Neutrophil (primary cell): ENCODE results near the gene INSYN1.

ENCODE experiments used
- H3K27ac ChIP-seq: fragments of 200-600 bp; sonication (generic); 2 replicates; pipeline ENCODE4 v1.5.1; 2016; ENCODE audit warnings: mild to moderate bottlenecking, moderate library complexity
- H3K27me3 ChIP-seq: fragments of 200-600 bp; sonication (generic); 2 replicates; pipeline ENCODE4 v1.6.0; 2016; ENCODE audit warnings: mild to moderate bottlenecking
- H3K36me3 ChIP-seq: fragments of 200-600 bp; sonication (generic); 2 replicates; pipeline ENCODE4 v1.5.1; 2017
- H3K4me1 ChIP-seq, 2 experiments: fragments of 200-600 bp in 1 of 2; sonication (generic) in 1 of 2; 1 replicate in 1 of 2; 2 replicates in 1 of 2; pipeline versions ENCODE4 v1.5.1 to v1.6.1; 2013 to 2016; ENCODE audit warnings: low read depth in 1 of 2, low read length in 1 of 2, mild to moderate bottlenecking in 1 of 2, moderate library complexity in 1 of 2; ENCODE audit not compliant: control insufficient read depth in 1 of 2, insufficient read depth in 1 of 2
- H3K4me3 ChIP-seq, 2 experiments: fragments of 200-600 bp in 1 of 2; sonication (generic) in 1 of 2; 1 replicate in 1 of 2; 2 replicates in 1 of 2; pipeline ENCODE4 v1.5.1; 2013 to 2016; ENCODE audit warnings: low read depth in 1 of 2, low read length in 1 of 2, mild to moderate bottlenecking in 1 of 2, moderate library complexity in 1 of 2
- H3K9me3 ChIP-seq: fragments of 200-600 bp; sonication (generic); 2 replicates; pipeline ENCODE4 v1.5.1; 2016
- TF ChIP-seq, protein P1 (sequence below): fragments of 200-600 bp; sonication (generic); IDR thresholded peaks from 2 replicates; pipeline ENCODE4 v1.5.1; 2016; ENCODE audit warnings: antibody characterized with exemption

Gene INSYN1

DNA sequence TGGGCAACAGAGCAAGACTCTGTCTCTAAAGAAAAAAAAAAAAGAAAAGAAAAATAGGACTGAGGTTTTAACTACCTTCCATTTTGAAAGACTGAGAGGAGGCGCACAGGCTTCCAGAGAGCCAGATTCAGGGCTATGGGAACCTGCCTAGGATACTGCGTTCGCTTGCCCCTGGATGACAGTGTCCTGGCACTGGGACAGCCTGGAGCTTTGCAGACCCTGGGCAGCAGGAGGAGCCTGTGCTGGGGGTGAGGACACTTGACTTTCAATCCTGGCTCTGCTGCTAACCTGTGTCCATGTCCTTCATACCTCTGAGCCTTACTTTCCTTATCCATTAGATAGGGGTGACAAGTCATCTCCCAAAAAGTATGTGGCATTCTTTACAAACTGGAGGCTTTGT, 37.7 kb downstream of the INSYN1 start:
- Histone ChIP-seq H3K4me1 (peaks cover 10 to 20% of the 10 kb centered on the region in 2 experiments), H3K27me3 (peaks cover 30% of the 10 kb centered on the region), H3K9me3 (no peaks in the 10 kb centered on the region), H3K36me3 (no peaks in the 10 kb centered on the region), H3K4me3 (no peak overlapping the region), H3K27ac (no peak overlapping the region)
- TF ChIP-seq, protein P1, sequence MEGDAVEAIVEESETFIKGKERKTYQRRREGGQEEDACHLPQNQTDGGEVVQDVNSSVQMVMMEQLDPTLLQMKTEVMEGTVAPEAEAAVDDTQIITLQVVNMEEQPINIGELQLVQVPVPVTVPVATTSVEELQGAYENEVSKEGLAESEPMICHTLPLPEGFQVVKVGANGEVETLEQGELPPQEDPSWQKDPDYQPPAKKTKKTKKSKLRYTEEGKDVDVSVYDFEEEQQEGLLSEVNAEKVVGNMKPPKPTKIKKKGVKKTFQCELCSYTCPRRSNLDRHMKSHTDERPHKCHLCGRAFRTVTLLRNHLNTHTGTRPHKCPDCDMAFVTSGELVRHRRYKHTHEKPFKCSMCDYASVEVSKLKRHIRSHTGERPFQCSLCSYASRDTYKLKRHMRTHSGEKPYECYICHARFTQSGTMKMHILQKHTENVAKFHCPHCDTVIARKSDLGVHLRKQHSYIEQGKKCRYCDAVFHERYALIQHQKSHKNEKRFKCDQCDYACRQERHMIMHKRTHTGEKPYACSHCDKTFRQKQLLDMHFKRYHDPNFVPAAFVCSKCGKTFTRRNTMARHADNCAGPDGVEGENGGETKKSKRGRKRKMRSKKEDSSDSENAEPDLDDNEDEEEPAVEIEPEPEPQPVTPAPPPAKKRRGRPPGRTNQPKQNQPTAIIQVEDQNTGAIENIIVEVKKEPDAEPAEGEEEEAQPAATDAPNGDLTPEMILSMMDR = no peak

DNA sequence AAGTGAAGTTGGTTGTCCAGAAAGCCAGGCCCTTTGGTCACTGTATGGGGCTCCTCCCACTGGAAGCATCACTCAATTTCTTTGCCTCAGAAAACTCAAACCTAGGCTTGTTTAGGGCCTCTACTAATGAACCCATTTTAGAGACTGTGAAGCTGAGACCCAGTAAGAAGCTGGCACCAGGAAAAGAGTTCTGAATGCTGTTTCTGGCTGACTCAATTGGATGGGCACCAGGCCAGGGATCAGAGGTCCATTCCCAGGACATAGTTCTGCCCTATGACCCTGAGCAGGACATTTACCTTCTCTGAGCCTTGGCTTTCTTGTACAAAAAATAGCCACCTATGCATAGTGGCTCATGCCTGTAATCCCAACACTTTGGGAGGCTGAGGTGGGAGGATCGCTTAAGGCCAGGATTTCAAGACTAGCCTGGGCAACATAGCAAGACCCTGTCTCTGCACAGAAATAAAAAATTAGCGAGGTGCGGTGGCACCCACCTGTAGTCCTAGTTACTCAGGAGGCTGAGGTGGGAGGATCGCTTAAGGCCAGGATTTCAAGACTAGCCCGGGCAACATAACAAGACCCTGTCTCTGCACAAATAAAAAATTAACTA, 38.4 kb downstream of the INSYN1 start:
- peaks cover 30% of the 10 kb centered on the region for H3K27me3 ChIP-seq
- no peak overlapping the region for H3K27ac ChIP-seq
- H3K4me3 ChIP-seq = no peak overlapping the region
- no peaks in the 10 kb centered on the region for H3K36me3 ChIP-seq
- peaks cover 8 to 22% of the 10 kb centered on the region in 2 experiments for H3K4me1 ChIP-seq
- H3K9me3 ChIP-seq = no peaks in the 10 kb centered on the region
- TF ChIP-seq, protein P1 = no peak

DNA sequence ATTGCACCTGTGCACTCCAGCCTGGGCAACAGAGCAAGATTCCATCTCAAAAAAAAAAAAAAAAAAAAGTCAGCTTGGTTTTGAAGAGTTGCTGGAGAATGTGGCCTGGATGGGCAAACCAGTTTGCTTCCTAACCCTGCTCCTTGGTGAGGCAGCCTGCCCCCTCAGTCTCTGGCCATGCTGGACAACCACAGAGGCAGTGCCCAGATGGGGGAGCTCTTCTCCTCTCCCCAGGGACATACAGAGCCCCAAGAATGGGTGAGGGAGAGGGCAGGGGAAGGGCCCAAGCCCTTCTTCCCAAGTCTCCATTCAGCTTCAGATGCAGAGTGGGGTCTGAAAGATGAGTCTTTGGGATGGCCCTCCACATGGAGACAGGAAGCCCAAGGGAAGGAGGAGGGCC, 41.0 kb downstream of the INSYN1 start:
- H3K4me3 ChIP-seq = no peak overlapping the region
- H3K27ac ChIP-seq = no peak overlapping the region
- no peaks in the 10 kb centered on the region for H3K36me3 ChIP-seq

DNA sequence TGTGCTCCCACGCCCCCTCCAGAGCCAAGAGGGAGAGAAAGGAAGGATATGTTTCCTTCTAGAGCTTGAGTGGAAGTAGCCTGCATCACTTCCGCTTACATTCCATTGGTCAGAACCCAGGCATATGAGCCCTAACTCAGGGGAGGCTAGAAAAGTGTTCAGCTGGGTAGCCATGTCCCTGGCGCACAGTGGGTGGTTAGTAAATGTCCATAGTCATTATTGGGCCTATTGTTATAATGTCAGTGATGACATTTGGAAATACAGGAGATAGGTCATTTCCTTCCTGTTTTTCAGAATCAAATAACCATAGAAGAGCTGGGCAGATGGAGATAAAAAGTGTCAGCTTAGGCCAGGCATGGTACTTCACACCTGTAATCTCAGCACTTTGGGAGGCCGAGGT, 41.6 kb downstream of the INSYN1 start:
- TF ChIP-seq, protein P1 = no peak
- Histone ChIP-seq H3K36me3 (no peaks in the 10 kb centered on the region), H3K9me3 (no peaks in the 10 kb centered on the region), H3K27ac (peak overlapping the region; percentile 70), H3K4me3 (no peak overlapping the region), H3K4me1 (peaks cover 6 to 22% of the 10 kb centered on the region in 2 experiments), H3K27me3 (peaks cover 11% of the 10 kb centered on the region)

More for the DNA sequence above, 41.0 kb downstream of the INSYN1 start:
- TF ChIP-seq, protein P1 = no peak
- Histone ChIP-seq H3K27me3 (peaks cover 16% of the 10 kb centered on the region), H3K9me3 (no peaks in the 10 kb centered on the region), H3K4me1 (peaks cover 6 to 22% of the 10 kb centered on the region in 2 experiments)

DNA sequence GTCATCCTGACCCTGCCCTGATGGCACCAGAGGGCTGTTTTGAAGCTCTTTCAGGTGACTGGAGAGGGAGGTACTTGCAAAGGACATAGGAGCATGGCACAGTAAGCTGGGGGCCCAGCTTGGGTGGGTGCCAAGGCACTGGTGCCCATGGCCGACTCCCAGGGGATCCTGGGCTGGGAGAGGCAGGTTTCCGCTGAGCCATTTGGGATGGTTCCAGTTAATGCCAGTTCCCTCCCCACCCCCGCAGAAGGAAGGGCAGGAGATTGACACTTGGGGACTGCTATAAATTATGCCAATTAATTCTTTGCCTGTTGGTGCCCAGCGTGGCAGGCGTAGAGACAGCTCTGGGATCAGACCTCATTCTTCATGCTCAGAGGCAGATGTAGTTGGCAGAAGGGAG, 42.8 kb downstream of the INSYN1 start:
- no peaks in the 10 kb centered on the region for H3K9me3 ChIP-seq
- peaks cover under 1% of the 10 kb centered on the region for H3K27me3 ChIP-seq
- no peak overlapping the region for H3K27ac ChIP-seq
- H3K4me1 ChIP-seq = peaks cover 6 to 22% of the 10 kb centered on the region in 2 experiments
- TF ChIP-seq, protein P1 = no peak
- H3K4me3 ChIP-seq = no peak overlapping the region
- no peaks in the 10 kb centered on the region for H3K36me3 ChIP-seq
